H1 (cell line): Measurements from ENCODE around the gene TTC13. TPM values are rescaled to one million over a fixed set of nuclear protein-coding genes. Genes with fewer than 3 reads are reported as not detected.

Experiments used
- CTCF ChIA-PET: fragments of 300-600 bp; sonication (Branson Sonifier 250); formaldehyde crosslinking; loops from one replicate; lab custom pipeline; 2021; ENCODE audit not compliant: partially characterized antibody; lab: Charles Lee
- POLR2A ChIA-PET: fragments of 300-600 bp; sonication (Branson Sonifier 250); formaldehyde crosslinking; loops from one replicate; lab custom pipeline; 2021; ENCODE audit warnings: inconsistent platforms; ENCODE audit not compliant: partially characterized antibody; lab: Charles Lee
- DNase-seq, 2 experiments: peaks; one replicate each; pipeline versions ENCODE4 v3.0.0 to v3.0.0-alpha.2; 2010 to 2022; ENCODE audit warnings: low spot score in 2 of 2, low read depth in 1 of 2, mixed read lengths in 1 of 2
- FAIRE-seq: peaks from 2 replicates; lab custom pipeline; 2011; peaks lifted over from hg19 to GRCh38; lab: Jason Lieb, UNC
- H2AFZ ChIP-seq: 2 replicates; pipeline ENCODE4 v1.8.1; 2012; ENCODE audit warnings: low read length, inconsistent platforms
- H2AK5ac ChIP-seq: 2 replicates; pipeline ENCODE4 v1.6.1; 2013; ENCODE audit warnings: low read depth, low read length
- H2BK120ac ChIP-seq: replicated peaks from 2 replicates; pipeline ENCODE3; 2013; ENCODE audit warnings: low read depth, low read length, inconsistent platforms
- H2BK12ac ChIP-seq: 2 replicates; pipeline ENCODE4 v1.6.1; 2013; ENCODE audit warnings: low read depth, low read length
- H2BK15ac ChIP-seq: 2 replicates; pipeline ENCODE4 v1.6.1; 2013; ENCODE audit warnings: low read length
- H2BK20ac ChIP-seq: 2 replicates; pipeline ENCODE4 v1.6.1; 2013; ENCODE audit warnings: low read length
- H2BK5ac ChIP-seq: 2 replicates; pipeline ENCODE4 v1.6.1; 2013; ENCODE audit warnings: low read depth, low read length
- H3K14ac ChIP-seq: 2 replicates; pipeline ENCODE4 v1.6.1; 2013; ENCODE audit warnings: inconsistent platforms; ENCODE audit not compliant: insufficient read length
- H3K18ac ChIP-seq: 2 replicates; pipeline ENCODE4 v1.6.1; 2013; ENCODE audit warnings: low read length; ENCODE audit errors: extremely low read depth
- H3K23ac ChIP-seq: 2 replicates; pipeline ENCODE4 v1.6.1; 2013; ENCODE audit warnings: inconsistent platforms; ENCODE audit not compliant: insufficient read length
- H3K23me2 ChIP-seq: 2 replicates; pipeline ENCODE4 v1.6.1; 2013; ENCODE audit warnings: low read depth, low read length
- H3K27ac ChIP-seq: 2 replicates; pipeline ENCODE4 v1.6.1; 2011; ENCODE audit warnings: low read depth, low read length, inconsistent platforms
- H3K27me3 ChIP-seq, 4 experiments: replicated peaks in 1 of 4; 1 replicate in 1 of 4; 2 replicates in 3 of 4; pipeline versions ENCODE4 v1.6.1 to v1.8.1; 2011 to 2013; ENCODE audit warnings: low read length in 3 of 4, mild to moderate bottlenecking in 3 of 4, inconsistent platforms in 2 of 4, mixed read lengths in 2 of 4, moderate library complexity in 1 of 4; ENCODE audit not compliant: control insufficient read depth in 3 of 4, insufficient read depth in 3 of 4; ENCODE audit errors: extremely low read depth in 1 of 4
- H3K36me3 ChIP-seq, 4 experiments: 2 replicates each; pipeline versions ENCODE4 v1.6.1 to v1.8.1; 2011 to 2013; ENCODE audit warnings: mild to moderate bottlenecking in 4 of 4, low read length in 3 of 4, moderate library complexity in 2 of 4, control low read depth in 1 of 4, inconsistent platforms in 1 of 4; ENCODE audit not compliant: insufficient read depth in 4 of 4, control insufficient read depth in 2 of 4
- H3K4ac ChIP-seq: replicated peaks from 2 replicates; pipeline ENCODE3; 2013; ENCODE audit warnings: low read length, low read depth, mixed read lengths, inconsistent platforms; ENCODE audit not compliant: insufficient read length
- H3K4me1 ChIP-seq, 4 experiments: replicated peaks in 1 of 4; 1 replicate in 1 of 4; 2 replicates in 3 of 4; pipeline versions ENCODE4 v1.6.1 to v1.8.1; 2011 to 2013; ENCODE audit warnings: low read length in 3 of 4, inconsistent platforms in 2 of 4, mixed read lengths in 1 of 4; ENCODE audit not compliant: insufficient read depth in 4 of 4, control insufficient read depth in 3 of 4
- H3K4me2 ChIP-seq, 2 experiments: 2 replicates each; pipeline versions ENCODE4 v1.6.1 to v1.8.1; 2011 to 2013; ENCODE audit warnings: low read depth in 2 of 2, low read length in 2 of 2, control low read depth in 1 of 2, inconsistent platforms in 1 of 2, mild to moderate bottlenecking in 1 of 2; ENCODE audit not compliant: insufficient read depth in 1 of 2
- H3K4me3 ChIP-seq, 4 experiments: fragments of 200-600, 300-600 bp in 1 of 4; sonication (generic), shearing (Covaris generic), sonication (Bioruptor Twin) in 1 of 4; 2 replicates each; pipeline versions ENCODE4 v1.5.1 to v1.8.1; 2011 to 2016; ENCODE audit warnings: low read length in 4 of 4, low read depth in 3 of 4, control low read depth in 2 of 4, inconsistent platforms in 2 of 4, mild to moderate bottlenecking in 2 of 4, mixed read lengths in 1 of 4, moderate library complexity in 1 of 4; ENCODE audit not compliant: insufficient read depth in 2 of 4; ENCODE audit errors: extremely low read depth in 1 of 4
- H3K56ac ChIP-seq: replicated peaks from 2 replicates; pipeline ENCODE3; 2013; ENCODE audit warnings: low read depth, mild to moderate bottlenecking, mixed read lengths, low read length, inconsistent platforms; ENCODE audit not compliant: insufficient read length
- H3K79me1 ChIP-seq: 2 replicates; pipeline ENCODE4 v1.6.1; 2013; ENCODE audit warnings: low read depth, low read length, control low read depth
- H3K79me2 ChIP-seq, 2 experiments: 2 replicates each; pipeline versions ENCODE4 v1.6.1 to v1.8.1; 2012 to 2013; ENCODE audit warnings: low read length in 2 of 2, mild to moderate bottlenecking in 2 of 2, inconsistent platforms in 1 of 2; ENCODE audit not compliant: insufficient read depth in 2 of 2, control insufficient read depth in 1 of 2
- H3K9ac ChIP-seq, 4 experiments: replicated peaks in 1 of 4; 1 replicate in 1 of 4; 2 replicates in 3 of 4; pipeline versions ENCODE4 v1.6.1 to v1.8.1; 2011 to 2013; ENCODE audit warnings: low read depth in 3 of 4, low read length in 3 of 4, control low read depth in 2 of 4, mild to moderate bottlenecking in 2 of 4, moderate library complexity in 2 of 4, inconsistent platforms in 1 of 4; ENCODE audit errors: extremely low read depth in 1 of 4
- H3K9me3 ChIP-seq, 2 experiments: 2 replicates each; pipeline versions ENCODE4 v1.6.1 to v1.8.1; 2012 to 2013; ENCODE audit warnings: mild to moderate bottlenecking in 2 of 2, moderate library complexity in 2 of 2, control low read depth in 1 of 2, inconsistent platforms in 1 of 2, low read depth in 1 of 2, low read length in 1 of 2, mixed read lengths in 1 of 2; ENCODE audit not compliant: insufficient read depth in 2 of 2
- H4K20me1 ChIP-seq, 2 experiments: replicated peaks in 1 of 2; 2 replicates each; pipeline versions ENCODE3 to v1.8.1; 2011 to 2013; ENCODE audit warnings: inconsistent platforms in 2 of 2, low read length in 2 of 2, mild to moderate bottlenecking in 1 of 2; ENCODE audit not compliant: insufficient read depth in 2 of 2, control insufficient read depth in 1 of 2
- H4K5ac ChIP-seq: 2 replicates; pipeline ENCODE4 v1.6.1; 2013; ENCODE audit warnings: low read length, low read depth, mixed read lengths, inconsistent platforms; ENCODE audit not compliant: insufficient read length
- H4K8ac ChIP-seq: 2 replicates; pipeline ENCODE4 v1.8.0; 2013; ENCODE audit warnings: mild to moderate bottlenecking, moderate library complexity, low read length, inconsistent platforms; ENCODE audit not compliant: insufficient read depth; ENCODE audit errors: extremely low read depth
- H4K91ac ChIP-seq: replicated peaks from 2 replicates; pipeline ENCODE3; 2013; ENCODE audit warnings: low read length, mixed read lengths, inconsistent platforms; ENCODE audit not compliant: insufficient read length
- BCL11A ChIP-seq, 2 experiments: IDR thresholded peaks; one replicate each; pipeline ENCODE4 v1.6.1; 2011; ENCODE audit warnings: low read depth in 2 of 2, low read length in 2 of 2, mild to moderate bottlenecking in 2 of 2
- BRCA1 ChIP-seq: IDR thresholded peaks from 2 replicates; pipeline ENCODE4 v1.6.1; 2012; ENCODE audit warnings: low read depth, low read length, improper control_type of control experiment
- CBX8 ChIP-seq: fragments of 300-800, 300-1000 bp; sonication (generic); IDR thresholded peaks from 2 replicates; pipeline ENCODE4 v1.7.1; 2016; ENCODE audit warnings: low read depth, low read length, borderline replicate concordance
- HDAC2 ChIP-seq, 2 experiments: fragments of 300-600 bp in 1 of 2; sonication (generic) in 1 of 2; IDR thresholded peaks; 2 replicates each; pipeline ENCODE4 v1.6.1; 2011 to 2012; ENCODE audit warnings: low read depth in 2 of 2, low read length in 2 of 2, mild to moderate bottlenecking in 2 of 2, moderate library complexity in 2 of 2, borderline replicate concordance in 1 of 2, inconsistent platforms in 1 of 2
- HDAC6 ChIP-seq: IDR thresholded peaks from one replicate; pipeline ENCODE4 v1.7.1; 2012; ENCODE audit warnings: low read depth, mild to moderate bottlenecking, inconsistent platforms, low read length, moderate library complexity
- KDM5A ChIP-seq: fragments of 200-600 bp; IDR thresholded peaks from 2 replicates; pipeline ENCODE4 v1.7.1; 2012; ENCODE audit warnings: mild to moderate bottlenecking, low read length, inconsistent platforms, mixed read lengths
- POU5F1 ChIP-seq: IDR thresholded peaks from 2 replicates; pipeline ENCODE4 v1.6.1; 2011; ENCODE audit warnings: low read depth, mild to moderate bottlenecking, low read length, moderate library complexity
- RNF2 ChIP-seq: fragments of 200-900, 300-1000 bp; sonication (generic); IDR thresholded peaks from 2 replicates; pipeline ENCODE4 v1.7.1; 2016; ENCODE audit warnings: borderline replicate concordance, low read depth, mild to moderate bottlenecking, antibody characterized with exemption, low read length; ENCODE audit not compliant: poor library complexity, severe bottlenecking; ENCODE audit errors: missing control alignments
- SRF ChIP-seq: IDR thresholded peaks from 2 replicates; pipeline ENCODE4 v1.6.1; 2011; ENCODE audit warnings: mild to moderate bottlenecking, low read depth, low read length, moderate library complexity
- TEAD4 ChIP-seq: IDR thresholded peaks from 2 replicates; pipeline ENCODE4 v1.6.1; 2012; ENCODE audit warnings: low read depth, low read length, inconsistent platforms, mixed read lengths
- WGBS, 2 experiments: shearing (Covaris generic) in 1 of 2; methylation state at CpG; one replicate each; pipeline versions ENCODE4 v1.1.6 to v1.1.7; 2013 to 2015; ENCODE audit warnings: low lambda C conversion rate in 2 of 2, mixed read lengths in 2 of 2, inconsistent platforms in 1 of 2, low coverage in 1 of 2, missing lambda C conversion rate in 1 of 2; ENCODE audit not compliant: insufficient replicate concordance in 2 of 2, insufficient coverage in 1 of 2, insufficient read length in 1 of 2; ENCODE audit errors: extremely low coverage in 1 of 2, missing lambda C conversion rate in 1 of 2; 5-methylcytosine and 5-hydroxymethylcytosine counted together
- polyA plus RNA-seq, 7 experiments: library from polyadenylated mRNA; depleted of rRNA in 3 of 7; stranded (reverse) in 5 of 7; unstranded in 2 of 7; fragments of >200 nt in 5 of 7; fragments of 200-250 nt in 2 of 7; gene quantifications; 1 replicate in 5 of 7; 2 replicates in 1 of 7; 4 replicates in 1 of 7; pipeline versions ENCODE4 v1.2.1 to v1.2.3, GENCODE V29; 2011 to 2013; ENCODE audit warnings: missing spikeins in 2 of 7, mixed read lengths in 2 of 7
- total RNA-seq: library from RNA; stranded (reverse); fragmentation: NEBNext Ultra II Directional; extraction: Animal tissue kit (Norgen Biotek cat#: 25700); gene quantifications from 2 replicates; pipeline ENCODE4 v1.2.1, GENCODE V29; 2021

Gene TTC13
- total and polyA plus RNA-seq, 2 of the 8 experiments (the other 6 are each of a cell fraction or from before 2014, with no cell fraction given): 3.1 to 7.1 TPM

GRCh38 chr1:230935852-230936251 lies 42.8 kb downstream of the TTC13 start:
- H2BK5ac ChIP-seq: no peak overlapping the region
- no peak overlapping the region for H3K4me3 ChIP-seq
- no peak overlapping the region for H4K91ac ChIP-seq
- no peak overlapping the region for H2BK120ac ChIP-seq
- H4K5ac ChIP-seq: no peak overlapping the region
- H2AK5ac ChIP-seq: no peak overlapping the region
- H3K79me1 ChIP-seq: no peaks in the 10 kb centered on the region
- no peak overlapping the region for H2AFZ ChIP-seq
- H3K9me3 ChIP-seq: no peaks in the 10 kb centered on the region
- H3K36me3 ChIP-seq: peaks cover 0 to 2% (median 0%) of the 10 kb centered on the region in 4 experiments; a peak in 1 of 8 replicates
- TF ChIP-seq KDM5A: no peak
- no peak for TF ChIP-seq BCL11A (IDR thresholded peaks at IDR 0.05; ENCODE audit: low read depth in 2 of 2, low read length in 2 of 2)
- no peak for TF ChIP-seq CBX8
- TF ChIP-seq BRCA1: no peak
- no peak for TF ChIP-seq HDAC2 (IDR thresholded peaks at IDR 0.05; ENCODE audit: borderline replicate concordance in 1 of 2, low read depth in 2 of 2, low read length in 2 of 2)
- TF ChIP-seq POU5F1: no peak
- TF ChIP-seq SRF: no peak
- no peak for TF ChIP-seq RNF2
- TF ChIP-seq TEAD4: no peak
- TF ChIP-seq HDAC6: no peak
- no peaks in the 10 kb centered on the region; a peak in 1 of 7 replicates for H3K27me3 ChIP-seq
- no peak for FAIRE-seq
- H3K4ac ChIP-seq: no peak overlapping the region
- WGBS, 2 experiments: 90% methylated on average over 6 of the region's 6 CpGs; no CpG with 5 or more reads in 1 of the 2 experiments
- ChIA-PET CTCF (interaction anchor here (1.2 to 1.6 kb wide), 3 partner anchors 9 to 274 kb away, joined by 3 to 4 read pairs (median 3); no protein-coding TSS in a partner anchor), POLR2A (no interaction called here)
- no peaks in the 10 kb centered on the region for H4K20me1 ChIP-seq
- H2BK15ac ChIP-seq: no peak overlapping the region
- H3K56ac ChIP-seq: no peak overlapping the region
- H3K4me2 ChIP-seq: no peak overlapping the region
- H2BK20ac ChIP-seq: no peak overlapping the region
- no peaks in the 10 kb centered on the region for H3K79me2 ChIP-seq
- H3K27ac ChIP-seq: no peak overlapping the region
- no peaks in the 10 kb centered on the region for H3K23me2 ChIP-seq
- H3K9ac ChIP-seq: no peak overlapping the region
- H3K14ac ChIP-seq: no peak overlapping the region
- H3K4me1 ChIP-seq: no peaks in the 10 kb centered on the region
- H2BK12ac ChIP-seq: no peak overlapping the region
- H3K23ac ChIP-seq: no peak overlapping the region
- no peak for DNase-seq
- no peak overlapping the region for H4K8ac ChIP-seq
- no peak overlapping the region for H3K18ac ChIP-seq
